Right lobe of liver (tissue), 4 donors: ENCODE results near the gene PDCD10.

Experiments
- CTCF ChIP-seq, 4 donors: fragments of 200-600 bp in 3 of 4; fragments of 450-650 bp in 1 of 4; IDR thresholded peaks; one replicate each; pipeline versions ENCODE4 v1.5.1 to v1.8.0; 2016 to 2022; ENCODE audit warnings: antibody characterized with exemption in 4 of 4, mild to moderate bottlenecking in 2 of 4
- POLR2A ChIP-seq: fragments of 450-650 bp; IDR thresholded peaks from one replicate; pipeline ENCODE4 v1.6.1; 2017; ENCODE audit warnings: antibody characterized with exemption, mild to moderate bottlenecking
- donor health status: DM: no; HTN: no; CAD: no.
- donor health status: DM: no; HTN: no; CAD: no.
- donor health status: DM: no; HTN: yes; CAD: no.

DNA sequence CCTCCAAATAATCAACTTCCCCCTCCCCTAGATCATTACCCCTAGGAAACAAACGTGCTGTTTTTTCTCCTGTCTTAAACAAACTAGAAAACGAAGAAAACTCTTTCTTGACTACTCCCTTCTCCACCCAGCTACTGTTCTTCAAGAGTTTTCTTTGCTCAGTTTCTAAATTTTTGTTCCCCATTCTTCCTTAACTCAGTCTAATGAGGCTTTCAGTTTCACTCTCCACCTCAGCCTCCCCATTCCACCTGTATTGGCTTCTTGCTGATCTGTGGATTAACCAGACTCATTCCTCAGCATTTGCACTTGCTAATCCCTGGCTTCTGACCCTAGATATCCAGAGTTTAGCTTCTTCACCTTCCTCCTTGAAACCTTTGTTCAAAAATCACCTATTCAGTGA is 27.6 kb upstream of the PDCD10 start:
- TF ChIP-seq CTCF (IDR thresholded peaks at IDR 0.05), result no peak
- no peak for TF ChIP-seq POLR2A
